ENCODE measurements around the gene LTBP4.
"Not testable (repeated sequence)": the region's sequence is repeated elsewhere in the genome, so short reads cannot be mapped to it uniquely, and the experiment has no call there.

The LTBP4 gene

GRCh38 chr19:40622773-40623075 is 21.6 kb downstream of the LTBP4 start:
- H3K79me2 ChIP-seq (ENCODE audit: insufficient read depth, low read depth): no peaks in the 10 kb centered on the region
- H2AFZ ChIP-seq (ENCODE audit: low read depth): no peak overlapping the region
- H4K20me1 ChIP-seq (ENCODE audit: insufficient read depth): no peaks in the 10 kb centered on the region
- H3K9ac ChIP-seq: no peak overlapping the region
- H3K4me2 ChIP-seq: no peak overlapping the region
- TF ChIP-seq CTCF (conservative IDR thresholded peaks at IDR 0.05; ENCODE audit: low read depth, low read length): no peak
- no peak overlapping the region for H3K4me3 ChIP-seq (IDR thresholded peaks at IDR 0.05; ENCODE audit: insufficient read depth, low read depth, low read length)
- H3K36me3 ChIP-seq (ENCODE audit: insufficient read depth): peaks cover 4% of the 10 kb centered on the region
- H3K27ac ChIP-seq: no peak overlapping the region
- no peaks in the 10 kb centered on the region for H3K27me3 ChIP-seq (ENCODE audit: insufficient read depth, low read depth)
- no peaks in the 10 kb centered on the region for H3K4me1 ChIP-seq (ENCODE audit: low read depth, poor library complexity, severe bottlenecking)

- Histone ChIP-seq H3K36me3 (ENCODE audit: insufficient read depth) (peaks cover 4% of the 10 kb centered on the region), H3K9ac (no peak overlapping the region), H3K4me3 (IDR thresholded peaks at IDR 0.05; ENCODE audit: insufficient read depth, low read depth, low read length) (no peak overlapping the region), H3K4me1 (ENCODE audit: low read depth, poor library complexity, severe bottlenecking) (no peaks in the 10 kb centered on the region), H4K20me1 (ENCODE audit: insufficient read depth) (no peaks in the 10 kb centered on the region), H3K79me2 (ENCODE audit: insufficient read depth, low read depth) (no peaks in the 10 kb centered on the region), H3K27me3 (ENCODE audit: insufficient read depth, low read depth) (no peaks in the 10 kb centered on the region), H3K27ac (no peak overlapping the region), H3K4me2 (no peak overlapping the region), H2AFZ (ENCODE audit: low read depth) (no peak overlapping the region)
- no peak for TF ChIP-seq CTCF (conservative IDR thresholded peaks at IDR 0.05; ENCODE audit: low read depth, low read length)
These were observed 22.5 kb downstream of the LTBP4 start for GRCh38 chr19:40623403-40624251.

DNA sequence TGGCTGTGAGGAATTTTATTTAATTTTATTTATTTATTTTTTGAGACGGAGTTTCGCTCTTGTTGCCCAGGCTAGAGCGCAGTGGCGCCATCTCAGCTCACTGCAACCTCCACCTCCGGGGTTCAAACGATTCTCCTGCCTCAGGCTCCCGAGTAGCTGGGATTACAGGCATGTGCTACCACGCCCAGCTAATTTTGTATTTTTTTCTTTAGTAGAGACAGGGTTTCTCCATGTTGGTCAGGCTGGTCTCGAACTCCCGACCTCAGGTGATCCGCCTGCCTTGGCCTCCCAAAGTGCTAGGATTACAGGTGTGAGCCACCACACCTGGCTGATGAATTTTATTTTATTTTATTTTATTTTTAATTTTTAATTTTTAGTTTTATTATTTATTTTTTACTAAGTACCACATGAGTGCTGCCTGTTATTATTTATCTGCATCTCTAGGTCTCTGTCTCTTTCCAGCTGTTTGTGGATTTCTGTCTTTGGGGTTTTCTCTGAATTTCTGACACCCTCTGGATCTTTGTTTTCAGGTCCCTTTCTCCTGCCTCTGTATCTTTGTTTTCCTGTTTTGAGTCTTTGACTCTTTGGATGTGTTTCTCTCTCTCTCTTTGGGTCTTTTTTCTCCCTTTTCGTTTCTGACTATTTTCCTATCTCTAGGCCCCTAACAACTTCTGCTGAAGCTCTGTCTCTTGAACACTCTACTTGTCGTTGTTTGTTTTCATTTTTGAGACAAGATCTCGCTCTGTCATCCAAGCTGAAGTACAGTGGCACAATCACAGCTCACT is 23.4 kb downstream of the LTBP4 start:
- H3K27me3 ChIP-seq (ENCODE audit: insufficient read depth, low read depth); H4K20me1 ChIP-seq (ENCODE audit: insufficient read depth); H2AFZ ChIP-seq (ENCODE audit: low read depth); H3K4me2 ChIP-seq; H3K27ac ChIP-seq; H3K9ac ChIP-seq; H3K79me2 ChIP-seq (ENCODE audit: insufficient read depth, low read depth); H3K4me1 ChIP-seq (ENCODE audit: low read depth, poor library complexity, severe bottlenecking); H3K36me3 ChIP-seq (ENCODE audit: insufficient read depth); H3K4me3 ChIP-seq (IDR thresholded peaks at IDR 0.05; ENCODE audit: insufficient read depth, low read depth, low read length): not testable (repeated sequence)

DNA sequence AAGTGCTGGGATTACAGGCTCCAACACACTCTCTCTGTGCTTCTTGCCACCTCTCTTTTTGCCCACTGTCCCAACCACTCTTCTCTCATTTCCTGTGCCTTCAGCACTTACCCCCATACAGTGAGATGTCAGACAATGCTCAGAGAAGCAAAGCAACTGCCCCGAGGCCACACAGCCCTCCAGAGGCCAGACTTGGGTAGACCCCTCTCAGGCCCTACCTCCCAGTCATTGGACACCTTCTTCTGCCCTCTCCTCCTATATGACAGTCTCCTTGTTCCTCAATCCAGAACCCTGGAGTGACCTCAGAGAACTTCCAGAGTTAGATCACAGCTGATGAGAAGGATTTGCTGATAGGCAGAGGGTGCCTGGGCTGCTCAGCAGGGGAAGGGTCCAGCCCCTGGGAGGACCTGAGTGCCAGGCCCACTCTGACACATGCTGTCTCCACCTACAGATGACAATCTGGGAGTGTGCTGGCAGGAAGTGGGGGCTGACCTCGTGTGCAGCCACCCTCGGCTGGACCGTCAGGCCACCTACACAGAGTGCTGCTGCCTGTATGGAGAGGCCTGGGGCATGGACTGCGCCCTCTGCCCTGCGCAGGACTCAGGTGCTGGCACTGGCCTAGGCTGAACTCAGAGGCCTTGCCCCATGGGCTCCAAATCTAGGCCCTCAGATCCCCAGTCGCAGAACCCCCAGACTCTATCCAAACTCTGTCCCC is 24.4 kb downstream of the LTBP4 start:
- no peak overlapping the region for H2AFZ ChIP-seq (ENCODE audit: low read depth)
- no peak overlapping the region for H3K9ac ChIP-seq
- no peaks in the 10 kb centered on the region for H4K20me1 ChIP-seq (ENCODE audit: insufficient read depth)
- H3K4me3 ChIP-seq (IDR thresholded peaks at IDR 0.05; ENCODE audit: insufficient read depth, low read depth, low read length): no peak overlapping the region
- H3K4me1 ChIP-seq (ENCODE audit: low read depth, poor library complexity, severe bottlenecking): no peaks in the 10 kb centered on the region
- H3K27me3 ChIP-seq (ENCODE audit: insufficient read depth, low read depth): no peaks in the 10 kb centered on the region
- no peak for TF ChIP-seq CTCF (conservative IDR thresholded peaks at IDR 0.05; ENCODE audit: low read depth, low read length)
- H3K4me2 ChIP-seq: no peak overlapping the region
- H3K79me2 ChIP-seq (ENCODE audit: insufficient read depth, low read depth): no peaks in the 10 kb centered on the region
- H3K36me3 ChIP-seq (ENCODE audit: insufficient read depth): peaks cover 4% of the 10 kb centered on the region; the same call in 1 of the 2 replicates
- H3K27ac ChIP-seq: no peak overlapping the region

All from KMS-11 (cell line).